Measurements from ENCODE around the gene LMTK3. TPM values are rescaled to one million over a fixed set of nuclear protein-coding genes. Genes with fewer than 3 reads are reported as not detected.

The LMTK3 gene
- total RNA-seq, 2 donors from 2014 or later = 1.7 to 3.1 TPM

DNA sequence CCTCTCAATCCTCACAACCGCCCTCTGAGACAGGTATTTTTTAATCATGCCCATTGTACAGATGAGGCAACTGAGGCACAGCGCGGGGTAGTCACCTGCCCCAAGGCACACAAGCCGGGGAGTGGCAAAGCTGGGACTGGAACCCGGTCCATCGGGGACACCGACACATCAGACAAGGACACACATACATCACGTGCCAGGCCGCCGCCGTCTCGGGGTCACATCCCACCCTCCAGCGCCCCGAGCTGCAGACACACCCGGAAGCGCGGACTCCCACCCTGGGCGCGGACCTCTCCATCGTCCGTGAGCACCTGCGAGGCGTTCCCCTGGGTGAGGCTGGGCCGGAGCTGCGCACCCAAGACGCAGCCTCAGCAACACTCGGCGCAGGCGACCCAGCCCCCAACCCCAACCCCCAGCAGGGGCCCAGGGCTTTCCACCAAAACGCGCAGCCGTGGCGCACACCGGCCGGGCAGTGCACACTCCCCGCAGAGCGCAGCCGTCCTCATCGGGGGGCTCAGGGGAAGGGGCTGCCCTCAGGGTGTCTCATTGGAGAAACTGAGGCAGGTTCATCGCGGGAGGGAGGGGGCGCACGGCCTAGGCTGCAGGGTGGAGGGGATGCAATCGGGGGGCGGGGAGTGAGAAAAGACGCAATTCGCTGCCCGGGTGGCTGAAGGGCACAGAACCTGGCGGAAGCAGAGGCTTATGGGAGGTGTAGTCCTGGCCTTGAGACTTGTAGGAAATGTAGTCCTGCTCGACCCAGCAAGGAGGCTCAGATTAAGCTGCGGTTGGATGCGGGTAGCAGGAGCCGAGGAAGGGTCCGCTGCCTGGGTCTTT lies 1.9 kb upstream of the LMTK3 start:
- intact Hi-C loops (cut with DNase I) = no loop called here
- H3K9ac ChIP-seq (ENCODE audit: low read depth in 2 of 2, low read length in 2 of 2) = peak overlapping the region; percentile 26 to 46
- H3K9me3 ChIP-seq = no peaks in the 10 kb centered on the region
- H3K36me3 ChIP-seq = no peaks in the 10 kb centered on the region
- TF ChIP-seq, protein P1, sequence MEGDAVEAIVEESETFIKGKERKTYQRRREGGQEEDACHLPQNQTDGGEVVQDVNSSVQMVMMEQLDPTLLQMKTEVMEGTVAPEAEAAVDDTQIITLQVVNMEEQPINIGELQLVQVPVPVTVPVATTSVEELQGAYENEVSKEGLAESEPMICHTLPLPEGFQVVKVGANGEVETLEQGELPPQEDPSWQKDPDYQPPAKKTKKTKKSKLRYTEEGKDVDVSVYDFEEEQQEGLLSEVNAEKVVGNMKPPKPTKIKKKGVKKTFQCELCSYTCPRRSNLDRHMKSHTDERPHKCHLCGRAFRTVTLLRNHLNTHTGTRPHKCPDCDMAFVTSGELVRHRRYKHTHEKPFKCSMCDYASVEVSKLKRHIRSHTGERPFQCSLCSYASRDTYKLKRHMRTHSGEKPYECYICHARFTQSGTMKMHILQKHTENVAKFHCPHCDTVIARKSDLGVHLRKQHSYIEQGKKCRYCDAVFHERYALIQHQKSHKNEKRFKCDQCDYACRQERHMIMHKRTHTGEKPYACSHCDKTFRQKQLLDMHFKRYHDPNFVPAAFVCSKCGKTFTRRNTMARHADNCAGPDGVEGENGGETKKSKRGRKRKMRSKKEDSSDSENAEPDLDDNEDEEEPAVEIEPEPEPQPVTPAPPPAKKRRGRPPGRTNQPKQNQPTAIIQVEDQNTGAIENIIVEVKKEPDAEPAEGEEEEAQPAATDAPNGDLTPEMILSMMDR (IDR thresholded peaks at IDR 0.05) = no peak
- H3K27me3 ChIP-seq = peaks cover 28% of the 10 kb centered on the region
- H3K4me1 ChIP-seq = peaks cover 6% of the 10 kb centered on the region
- DNase-seq = peak; percentile 78
- H3K27ac ChIP-seq = no peak overlapping the region
- peak overlapping the region; percentile 52 for H3K4me3 ChIP-seq

DNA sequence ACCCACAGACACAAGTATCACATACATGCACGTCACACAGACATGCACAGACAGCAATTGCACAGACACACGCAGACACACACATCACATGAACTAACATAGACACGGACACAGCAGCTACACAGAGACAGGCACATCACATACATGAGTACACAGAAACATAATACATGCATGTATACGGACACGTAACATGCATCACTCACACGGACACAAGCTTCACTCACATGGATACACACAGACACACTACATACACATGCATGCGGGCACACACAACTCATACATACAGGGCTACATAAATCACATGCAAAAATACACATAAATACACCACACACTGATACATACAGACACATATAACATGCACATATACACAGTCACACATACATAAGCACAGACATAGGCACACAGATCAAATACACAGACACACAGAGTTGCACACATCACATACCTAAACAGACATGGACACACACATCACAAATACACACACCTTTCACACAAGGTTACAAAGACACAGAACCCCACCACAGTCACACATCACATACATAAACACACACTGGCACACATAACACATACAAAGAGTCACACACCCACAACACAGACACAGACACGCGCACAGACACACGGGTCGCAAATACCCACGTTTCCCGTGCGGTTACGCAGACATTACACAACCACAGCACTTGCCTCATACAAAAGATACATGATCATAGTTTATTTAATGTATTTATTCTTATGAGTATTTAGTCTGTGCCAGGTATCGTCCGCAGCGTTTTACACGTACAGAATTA lies 1.1 kb upstream of the LMTK3 start:
- TF ChIP-seq, protein P1 (IDR thresholded peaks at IDR 0.05) = no peak
- intact Hi-C loops (cut with DNase I) = no loop called here
- Histone ChIP-seq H3K27ac (no peak overlapping the region), H3K9me3 (no peaks in the 10 kb centered on the region), H3K9ac (ENCODE audit: low read depth in 2 of 2, low read length in 2 of 2) (no peak overlapping the region), H3K4me1 (peaks cover 6% of the 10 kb centered on the region), H3K27me3 (peaks cover 28% of the 10 kb centered on the region), H3K36me3 (no peaks in the 10 kb centered on the region), H3K4me3 (peak overlapping the region; percentile 52)
- DNase-seq = no peak

DNA sequence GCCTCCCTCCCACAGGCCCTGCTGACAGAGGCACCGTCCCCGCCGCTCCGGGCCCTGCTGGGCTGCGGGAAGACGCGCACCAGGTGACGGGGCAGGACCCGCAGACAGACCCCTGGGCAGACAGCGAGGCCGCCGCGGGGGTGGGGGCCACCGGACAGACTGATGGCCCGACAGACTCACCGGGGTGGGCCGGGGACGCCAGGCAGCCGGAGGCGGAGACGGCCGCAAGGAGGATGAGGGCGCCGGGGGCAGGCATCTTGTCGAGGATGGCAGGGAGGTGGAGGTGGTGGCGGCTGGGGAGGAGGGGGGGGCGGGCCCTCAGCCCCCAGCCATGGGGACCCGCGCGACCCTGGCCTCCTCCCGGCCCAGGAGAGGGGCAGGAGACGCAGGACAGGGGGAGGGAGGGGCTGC lies 309 bp downstream of the LMTK3 start:
- no peak for DNase-seq
- H3K4me3 ChIP-seq = no peak overlapping the region
- intact Hi-C loops (cut with DNase I) = no loop called here

DNA sequence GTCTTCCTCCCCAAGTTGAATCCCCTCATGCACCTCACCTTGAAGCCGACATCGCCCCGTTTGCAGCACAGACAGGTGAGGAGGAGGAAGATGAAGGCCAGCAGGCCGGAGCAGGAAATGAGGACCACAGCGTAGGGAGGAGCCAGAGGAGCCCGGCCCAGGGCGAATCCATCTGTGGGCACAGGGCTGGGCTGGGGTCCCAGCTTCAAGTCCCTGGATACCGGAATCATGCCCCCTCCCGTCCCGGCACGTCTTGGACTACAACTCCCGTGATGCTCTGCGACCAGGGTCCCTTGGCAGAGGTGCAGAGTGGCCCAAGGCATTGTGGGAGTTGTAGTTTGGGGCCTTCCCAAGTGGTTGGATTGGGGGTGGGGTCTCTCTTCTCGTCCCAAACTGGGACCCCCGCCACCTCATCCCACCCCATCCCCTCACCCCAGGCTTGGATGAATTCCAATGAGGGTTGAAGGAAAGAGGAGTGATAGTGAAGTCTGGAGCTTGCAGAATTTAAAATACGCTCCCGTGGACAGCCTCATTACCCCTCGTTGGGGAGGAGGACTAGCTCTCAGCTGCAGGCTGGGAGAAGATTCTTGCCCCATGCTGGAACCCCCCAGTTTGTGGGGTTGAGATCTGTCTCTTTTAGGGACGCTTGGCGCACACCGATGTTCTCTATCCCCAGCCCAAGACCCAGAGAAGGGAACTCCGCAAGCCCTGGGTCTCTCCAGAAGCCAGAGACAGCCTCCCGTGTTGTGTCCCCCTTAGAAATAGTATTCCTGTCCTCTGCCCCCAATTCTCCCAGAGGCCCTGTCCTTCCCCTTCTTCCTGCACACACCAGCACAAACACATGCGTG lies 990 bp downstream of the LMTK3 start:
- peak; percentile 74 for DNase-seq
- intact Hi-C loops (cut with DNase I) = no loop called here
- H3K4me1 ChIP-seq = peaks cover 6% of the 10 kb centered on the region
- no peaks in the 10 kb centered on the region for H3K9me3 ChIP-seq
- no peak overlapping the region for H3K27ac ChIP-seq
- H3K36me3 ChIP-seq = no peaks in the 10 kb centered on the region
- TF ChIP-seq, protein P1 (IDR thresholded peaks at IDR 0.05) = no peak
- H3K27me3 ChIP-seq = peaks cover 28% of the 10 kb centered on the region
- H3K4me3 ChIP-seq = no peak overlapping the region
- no peak overlapping the region for H3K9ac ChIP-seq (ENCODE audit: low read depth in 2 of 2, low read length in 2 of 2)

More for the DNA sequence above, 309 bp downstream of the LMTK3 start:
- Histone ChIP-seq H3K27me3 (peaks cover 28% of the 10 kb centered on the region), H3K4me1 (peaks cover 6% of the 10 kb centered on the region), H3K36me3 (no peaks in the 10 kb centered on the region), H3K9ac (ENCODE audit: low read depth in 2 of 2, low read length in 2 of 2) (no peak overlapping the region), H3K27ac (no peak overlapping the region), H3K9me3 (no peaks in the 10 kb centered on the region)
- TF ChIP-seq, protein P1 (IDR thresholded peaks at IDR 0.05) = no peak

Data from colonic mucosa (tissue), 4 donors.